Calu3 (cell line): Measurements from ENCODE around the gene KLHDC8A. TPM values are rescaled to one million over a fixed set of nuclear protein-coding genes. Genes with fewer than 3 reads are reported as not detected.
A peak's percentile ranks its signal among the peaks of the same experiment; 100 is the strongest.

Source experiments
- BruUV-seq: library from RNA; stranded (reverse); fragments of 400-500 nt; replicated peaks from 2 replicates; lab custom pipeline; 2021; lab: Mats Ljungman, UMichigan
- CTCF ChIA-PET: fragments of 300-600 bp; sonication (Branson Sonifier 250); formaldehyde crosslinking; loops from one replicate; lab custom pipeline; 2022; ENCODE audit warnings: antibody characterized with exemption; lab: Charles Lee
- DNase-seq: peaks from one replicate; pipeline ENCODE4 v3.0.0; 2022
- H3K27ac Mint-ChIP-seq: one replicate; pipeline ENCODE4 v1.8.0; 2022; ENCODE audit warnings: mixed read lengths; ENCODE audit not compliant: unreplicated experiment
- H3K27me3 Mint-ChIP-seq: one replicate; pipeline ENCODE4 v1.8.0; 2022; ENCODE audit warnings: mixed read lengths; ENCODE audit not compliant: unreplicated experiment
- H3K36me3 Mint-ChIP-seq: one replicate; pipeline ENCODE4 v1.8.0; 2022; ENCODE audit warnings: mild to moderate bottlenecking, moderate library complexity, mixed read lengths; ENCODE audit not compliant: insufficient read depth, unreplicated experiment
- H3K4me1 Mint-ChIP-seq: one replicate; pipeline ENCODE4 v1.8.0; 2022; ENCODE audit warnings: mild to moderate bottlenecking, low read depth, mixed read lengths; ENCODE audit not compliant: unreplicated experiment
- H3K4me3 Mint-ChIP-seq: one replicate; pipeline ENCODE4 v1.8.0; 2022; ENCODE audit warnings: mild to moderate bottlenecking, low read depth, moderate library complexity, mixed read lengths; ENCODE audit not compliant: unreplicated experiment
- H3K9me3 Mint-ChIP-seq: one replicate; pipeline ENCODE4 v1.8.0; 2022; ENCODE audit warnings: low read depth, mixed read lengths; ENCODE audit not compliant: unreplicated experiment
- intact Hi-C: fragments of 100-400 bp; cut with micrococcal nuclease; formaldehyde crosslinking; loops from one replicate; pipeline ENCODE4 v1.10.0; 2022; ENCODE audit not compliant: unreplicated experiment
- total RNA-seq: library from RNA; stranded (reverse); gene quantifications from 2 replicates; pipeline ENCODE4 v1.2.3, GENCODE V29; 2022
- TF ChIP-seq, protein P1 (sequence below): fragments of 200-600 bp; IDR thresholded peaks from one replicate; pipeline ENCODE4 v1.8.0; 2022; ENCODE audit warnings: antibody characterized with exemption; ENCODE audit not compliant: unreplicated experiment

The KLHDC8A gene
- total RNA-seq, 1 experiment from 2014 or later = not detected

DNA sequence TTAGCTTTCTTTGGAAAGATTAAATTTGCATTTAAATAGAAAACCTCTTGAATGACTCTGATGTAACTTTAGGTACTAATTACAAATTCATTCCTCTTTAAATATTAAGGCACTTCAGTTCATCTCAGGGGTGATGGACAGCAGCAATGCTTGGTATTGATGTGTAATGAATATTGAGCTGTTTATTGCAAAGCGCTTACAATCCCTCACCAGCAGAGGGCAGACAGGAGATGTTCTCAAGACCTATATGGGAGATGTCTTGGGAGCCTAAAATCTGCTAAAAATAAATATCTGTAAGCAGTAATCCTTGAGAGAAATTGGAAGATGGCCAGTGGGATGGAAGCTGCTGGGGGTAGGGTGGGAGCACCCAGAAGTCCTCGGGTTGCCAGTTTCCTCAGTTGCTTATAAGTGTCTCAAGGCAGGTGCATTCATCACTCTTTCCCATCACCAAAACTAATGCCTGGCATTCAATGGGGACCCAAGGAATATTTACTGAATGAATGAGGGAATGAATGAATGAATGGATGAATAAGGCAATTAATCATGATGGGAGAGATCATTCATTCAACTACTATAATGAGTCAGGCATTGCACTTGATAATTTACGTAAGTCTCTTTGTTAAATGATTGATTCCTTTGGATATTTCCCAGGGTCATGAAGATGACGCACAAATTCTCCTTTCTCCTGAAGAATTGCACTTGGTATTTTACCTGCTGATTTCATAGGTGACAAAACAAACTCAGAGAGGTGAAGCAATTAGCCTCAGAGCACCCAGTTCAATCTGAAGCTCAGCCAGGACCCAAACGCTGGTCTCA, 2.3 kb downstream of the KLHDC8A start:
- Mint-ChIP-seq H3K4me3 (no peak overlapping the region), H3K27me3 (peaks cover 27% of the 10 kb centered on the region), H3K4me1 (peaks cover 25% of the 10 kb centered on the region), H3K9me3 (no peaks in the 10 kb centered on the region), H3K27ac (no peak overlapping the region), H3K36me3 (peaks cover 5% of the 10 kb centered on the region)
- TF ChIP-seq, protein P1, sequence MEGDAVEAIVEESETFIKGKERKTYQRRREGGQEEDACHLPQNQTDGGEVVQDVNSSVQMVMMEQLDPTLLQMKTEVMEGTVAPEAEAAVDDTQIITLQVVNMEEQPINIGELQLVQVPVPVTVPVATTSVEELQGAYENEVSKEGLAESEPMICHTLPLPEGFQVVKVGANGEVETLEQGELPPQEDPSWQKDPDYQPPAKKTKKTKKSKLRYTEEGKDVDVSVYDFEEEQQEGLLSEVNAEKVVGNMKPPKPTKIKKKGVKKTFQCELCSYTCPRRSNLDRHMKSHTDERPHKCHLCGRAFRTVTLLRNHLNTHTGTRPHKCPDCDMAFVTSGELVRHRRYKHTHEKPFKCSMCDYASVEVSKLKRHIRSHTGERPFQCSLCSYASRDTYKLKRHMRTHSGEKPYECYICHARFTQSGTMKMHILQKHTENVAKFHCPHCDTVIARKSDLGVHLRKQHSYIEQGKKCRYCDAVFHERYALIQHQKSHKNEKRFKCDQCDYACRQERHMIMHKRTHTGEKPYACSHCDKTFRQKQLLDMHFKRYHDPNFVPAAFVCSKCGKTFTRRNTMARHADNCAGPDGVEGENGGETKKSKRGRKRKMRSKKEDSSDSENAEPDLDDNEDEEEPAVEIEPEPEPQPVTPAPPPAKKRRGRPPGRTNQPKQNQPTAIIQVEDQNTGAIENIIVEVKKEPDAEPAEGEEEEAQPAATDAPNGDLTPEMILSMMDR = peak; percentile 88
- DNase-seq = peak; percentile 74
- BruUV-seq = no TSS peak
- intact Hi-C loops = loop anchor here (1.0 kb wide), 2 partner anchors 131 to 170 kb away; no protein-coding TSS in a partner anchor
- CTCF ChIA-PET = interaction anchor here (0.5 to 2.6 kb wide), 31 partner anchors 9 to 189 kb away, joined by 3 to 43 read pairs (median 5); partner anchors contain the start of gene NUAK2

DNA sequence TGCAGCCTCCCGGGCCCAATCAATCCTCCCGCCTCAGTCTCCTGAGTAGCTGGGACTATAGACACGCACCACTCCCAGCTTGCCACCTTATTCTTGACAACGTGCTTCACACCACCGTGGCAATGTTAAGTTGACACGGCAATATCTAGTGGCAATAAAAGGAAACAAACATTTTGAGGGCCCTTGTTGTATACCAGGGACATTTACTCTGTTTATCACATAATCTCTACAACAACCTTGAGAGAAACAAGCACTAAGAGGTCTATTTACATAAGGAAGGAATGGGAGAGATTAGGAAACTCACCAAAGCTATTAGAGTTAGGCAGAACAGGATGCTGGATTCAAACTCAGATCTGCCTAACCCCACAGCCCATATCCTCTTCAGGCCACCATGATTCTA, 3.1 kb downstream of the KLHDC8A start:
- peaks cover 5% of the 10 kb centered on the region for H3K36me3 Mint-ChIP-seq
- no peak for DNase-seq
- no TSS peak for BruUV-seq
- H3K27ac Mint-ChIP-seq = no peak overlapping the region
- TF ChIP-seq, protein P1 = no peak
- intact Hi-C loops = loop anchor here (1.0 kb wide), 2 partner anchors 132 to 171 kb away; no protein-coding TSS in a partner anchor
- H3K9me3 Mint-ChIP-seq = no peaks in the 10 kb centered on the region
- H3K4me1 Mint-ChIP-seq = peaks cover 25% of the 10 kb centered on the region
- CTCF ChIA-PET = interaction anchor here (0.5 to 2.6 kb wide), 29 partner anchors 9 to 190 kb away, joined by 3 to 43 read pairs (median 5); partner anchors contain the start of gene NUAK2
- H3K27me3 Mint-ChIP-seq = peaks cover 19% of the 10 kb centered on the region
- H3K4me3 Mint-ChIP-seq = no peak overlapping the region

DNA sequence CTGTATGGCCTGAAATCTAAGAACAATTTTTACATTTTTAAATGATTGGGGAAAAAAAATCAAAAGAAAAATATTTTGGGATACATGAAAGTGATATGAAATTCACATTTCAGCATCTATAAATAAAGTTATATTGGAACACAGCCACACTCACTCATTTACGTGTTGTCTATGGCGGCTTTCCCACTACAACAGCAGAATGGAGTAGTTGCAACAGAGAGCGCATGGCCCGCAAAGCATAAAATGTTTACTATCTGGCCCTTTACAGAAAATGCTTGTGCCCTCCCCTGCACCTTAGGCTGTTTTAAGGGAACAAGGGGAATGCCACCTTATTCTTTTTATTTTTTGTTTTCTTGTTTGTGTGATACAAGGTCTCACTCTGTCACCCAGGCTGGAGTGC, 3.5 kb downstream of the KLHDC8A start:
- H3K27ac Mint-ChIP-seq = no peak overlapping the region
- H3K4me1 Mint-ChIP-seq = peaks cover 25% of the 10 kb centered on the region
- TF ChIP-seq, protein P1 = no peak
- BruUV-seq = no TSS peak
- CTCF ChIA-PET = interaction anchor here (0.5 to 2.6 kb wide), 11 partner anchors 10 to 181 kb away, joined by 3 to 43 read pairs (median 6); partner anchors contain the start of gene NUAK2
- intact Hi-C loops = no loop called here
- peaks cover 15% of the 10 kb centered on the region for H3K27me3 Mint-ChIP-seq
- no peak for DNase-seq
- H3K36me3 Mint-ChIP-seq = peaks cover 5% of the 10 kb centered on the region
- H3K4me3 Mint-ChIP-seq = no peak overlapping the region
- no peaks in the 10 kb centered on the region for H3K9me3 Mint-ChIP-seq

DNA sequence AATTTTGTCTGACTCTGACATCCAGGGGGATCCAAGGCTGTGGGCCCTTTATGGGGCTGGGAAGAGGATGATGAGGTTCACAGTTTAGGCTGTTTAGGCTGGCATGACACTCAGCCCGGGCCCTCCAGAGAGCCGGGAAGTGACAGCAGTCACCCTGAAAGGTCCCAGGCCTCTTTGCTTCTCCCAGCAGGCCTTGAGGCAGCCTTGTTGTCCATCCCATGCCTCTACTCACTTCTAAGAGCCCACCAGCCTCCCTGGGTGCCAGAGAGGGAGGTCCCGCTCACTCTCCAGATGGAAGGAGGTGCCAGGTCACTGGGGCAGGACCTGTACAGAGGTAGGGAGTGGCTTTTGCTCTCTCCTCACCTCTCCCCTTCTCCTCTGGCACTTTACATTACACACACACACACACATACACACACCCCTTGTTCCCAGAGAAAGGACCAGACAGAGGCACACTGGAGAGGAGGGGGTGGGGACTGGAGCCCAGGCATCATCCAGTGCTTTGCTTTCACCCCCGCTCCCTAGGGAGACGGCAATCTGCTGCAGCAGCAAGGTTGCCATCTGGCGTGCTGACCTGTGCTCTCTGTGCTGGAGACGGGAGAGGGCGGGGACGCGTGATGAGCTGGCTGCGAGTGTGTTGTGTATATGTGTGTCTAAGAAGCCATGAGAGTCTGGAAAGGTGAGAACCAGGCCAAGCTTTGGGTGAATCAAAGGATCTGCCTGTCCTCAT, 4.6 kb downstream of the KLHDC8A start:
- H3K4me3 Mint-ChIP-seq = no peak overlapping the region
- peaks cover 10% of the 10 kb centered on the region for H3K27me3 Mint-ChIP-seq
- no peaks in the 10 kb centered on the region for H3K9me3 Mint-ChIP-seq
- H3K4me1 Mint-ChIP-seq = peaks cover 25% of the 10 kb centered on the region
- CTCF ChIA-PET = interaction anchor here (2.6 kb wide), 1 partner anchor 19 kb away, joined by 6 read pairs; no protein-coding TSS in a partner anchor
- TF ChIP-seq, protein P1 = no peak
- H3K36me3 Mint-ChIP-seq = peaks cover 5% of the 10 kb centered on the region
- BruUV-seq = no TSS peak
- H3K27ac Mint-ChIP-seq = no peak overlapping the region
- DNase-seq = no peak
- intact Hi-C loops = no loop called here
